Measurements from ENCODE around the gene B3GNT9.
A peak's percentile ranks its signal among the peaks of the same experiment; 100 is the strongest.
"Not testable (repeated sequence)": the region's sequence is repeated elsewhere in the genome, so short reads cannot be mapped to it uniquely, and the experiment has no call there.

The B3GNT9 gene

DNA sequence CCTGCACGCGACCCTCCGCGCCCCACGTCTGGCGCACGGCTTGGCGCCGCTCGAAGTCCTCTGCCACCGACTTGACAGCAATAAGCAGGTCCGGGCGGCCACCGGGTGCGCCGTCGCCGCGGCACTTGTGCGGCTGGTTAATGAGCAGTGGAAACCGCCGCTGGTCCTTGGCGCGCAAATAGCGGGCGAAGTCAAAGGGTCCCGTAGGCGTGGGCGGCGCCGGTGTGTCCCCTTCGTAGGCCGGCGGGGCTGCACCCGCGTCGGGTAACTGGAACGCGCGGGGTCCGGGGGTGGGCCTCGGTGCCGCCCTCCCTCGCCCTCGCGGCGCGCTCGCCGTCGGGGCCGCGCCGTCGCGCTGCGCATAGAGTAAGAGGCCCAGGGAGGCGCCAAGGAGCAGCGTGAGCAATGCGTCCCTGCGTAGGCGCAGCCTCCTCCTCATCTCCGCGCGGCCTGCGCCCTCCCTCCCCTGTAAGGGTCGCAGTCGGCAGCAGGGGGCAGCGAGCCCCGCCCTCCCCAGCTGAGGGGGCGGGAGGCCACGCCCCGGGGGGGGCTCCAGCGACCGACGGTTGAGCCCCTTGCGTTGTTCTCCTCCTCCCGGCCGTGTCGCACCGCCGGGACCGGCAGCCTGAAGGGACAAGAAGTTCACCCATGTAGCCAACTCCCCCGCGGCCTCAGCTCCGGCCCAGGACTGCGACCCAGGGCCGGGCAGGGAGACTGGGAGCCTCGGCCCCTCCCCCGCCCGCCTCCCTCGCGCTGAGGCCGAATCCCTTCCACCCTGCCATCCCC is 558 bp downstream of the B3GNT9 start:
- DNase-seq, result peak; percentile 56

DNA sequence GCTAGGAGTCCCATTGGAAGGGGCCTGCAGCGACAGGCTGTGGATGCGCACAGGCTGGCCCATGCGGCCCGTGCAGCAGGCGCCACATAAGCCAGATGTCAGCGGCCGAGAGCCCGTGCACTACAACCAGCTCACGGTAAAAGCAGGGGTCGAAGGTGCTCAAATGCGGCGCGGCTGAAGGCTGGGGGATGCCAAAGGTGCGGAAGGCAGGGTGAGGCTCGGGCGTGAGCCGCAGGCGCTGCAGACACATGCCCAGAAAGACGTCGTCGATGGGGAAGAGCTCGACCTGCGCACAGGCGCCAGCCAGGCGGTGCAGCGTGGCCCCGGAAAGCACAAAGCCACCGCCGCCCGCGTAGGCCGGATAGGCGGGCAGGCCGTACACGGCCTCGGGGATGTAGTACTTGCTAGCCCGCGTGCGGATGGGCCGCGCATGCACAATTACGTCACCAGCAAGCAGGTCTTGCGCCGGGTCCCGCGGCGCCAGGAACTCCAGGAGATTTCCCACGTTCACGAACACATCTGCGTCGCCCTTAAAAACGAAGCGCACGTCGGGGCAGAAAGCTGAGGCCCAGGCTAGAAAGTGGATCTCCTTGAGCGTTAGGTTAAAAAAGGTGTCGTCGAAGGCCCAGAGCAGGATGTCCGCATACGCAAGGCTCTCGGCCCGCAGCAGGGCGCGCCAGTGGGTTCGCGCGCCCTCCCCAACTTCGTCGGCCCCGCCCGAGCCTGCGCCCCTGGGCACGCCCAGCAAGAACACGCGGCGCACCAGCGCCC is 1.3 kb downstream of the B3GNT9 start:
- DNase-seq, result no peak

DNA sequence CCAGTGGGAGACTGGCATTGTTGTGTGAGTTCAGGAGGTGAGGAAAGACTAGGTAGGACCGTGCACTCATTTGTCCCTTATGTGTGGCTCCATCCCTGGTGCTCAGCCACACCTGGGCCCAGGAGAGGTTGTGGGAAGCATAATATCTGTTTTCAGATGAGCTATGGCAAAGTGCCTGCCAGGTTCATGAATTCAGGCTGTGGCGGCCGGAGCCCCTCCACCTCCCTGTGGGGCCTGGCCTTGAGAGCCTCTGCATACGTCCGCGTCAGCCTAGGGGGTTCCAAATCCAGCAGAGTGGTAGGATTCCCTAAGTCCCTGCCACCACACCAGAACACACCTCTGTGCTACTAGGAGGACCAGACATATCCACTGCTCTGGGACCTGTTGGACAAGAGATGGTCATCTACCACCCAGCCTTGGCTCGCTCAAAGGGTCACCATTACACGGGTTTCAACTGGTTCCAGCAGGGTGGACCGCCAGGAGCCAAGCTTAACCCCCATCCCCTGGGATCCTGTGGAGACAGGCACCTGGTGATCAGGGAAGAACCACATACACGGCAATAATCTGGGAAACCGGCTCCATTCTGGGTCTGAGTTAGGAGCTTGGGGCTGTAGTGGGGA is 2.0 kb downstream of the B3GNT9 start:
- no peak for DNase-seq

DNA sequence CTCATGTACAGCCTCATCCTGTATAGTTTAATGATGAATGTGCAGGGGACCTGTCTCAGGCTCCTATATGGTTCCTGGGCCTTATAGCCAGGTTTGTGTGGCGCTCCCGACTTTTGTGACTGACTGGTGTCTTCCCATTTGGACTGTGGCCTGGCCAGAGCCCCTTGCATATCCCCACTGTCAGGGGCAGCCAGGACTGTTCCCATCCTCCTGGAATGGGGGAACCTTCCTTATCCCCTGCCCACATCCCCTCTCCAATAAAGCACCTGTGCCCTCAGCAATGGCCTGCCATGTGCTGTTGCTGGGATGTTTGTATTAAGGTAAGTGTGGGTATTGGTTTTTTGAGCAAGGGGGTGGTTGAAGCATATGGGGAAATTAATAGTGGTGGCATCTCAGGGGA is 2.6 kb downstream of the B3GNT9 start:
- no peak for DNase-seq

DNA sequence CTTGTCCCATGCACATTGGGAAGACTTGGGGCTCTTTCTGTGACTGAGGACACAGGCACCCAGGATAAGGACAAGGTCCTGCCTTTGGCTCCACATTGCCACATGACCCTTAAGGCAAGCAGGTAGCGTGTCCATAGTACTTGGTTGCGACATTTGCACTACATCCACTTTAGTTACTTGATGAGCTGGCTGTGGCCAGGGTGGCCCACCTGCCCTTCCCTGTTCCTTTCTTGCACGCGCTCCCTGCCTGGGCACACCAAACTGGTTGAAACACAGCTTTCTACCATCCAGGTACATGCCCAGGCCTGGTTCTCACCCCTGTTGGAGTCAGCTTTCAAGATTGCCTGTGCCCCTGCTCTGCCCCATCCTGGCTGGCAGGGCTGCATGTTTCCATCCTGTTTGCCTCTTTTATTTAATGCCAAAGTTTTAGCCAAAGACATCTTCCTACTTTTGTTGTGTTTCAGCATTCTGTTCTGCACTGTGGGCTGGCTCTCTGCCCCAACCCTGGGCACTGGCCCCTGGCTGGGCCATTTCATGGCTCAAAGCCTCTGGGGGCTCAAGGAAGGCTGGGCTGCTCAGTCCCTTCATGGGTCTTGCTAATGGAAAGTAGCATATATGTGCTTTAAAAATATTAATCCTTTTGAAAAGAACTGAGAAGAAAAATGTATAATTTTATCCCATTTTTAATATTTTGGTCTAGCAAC is 3.2 kb downstream of the B3GNT9 start:
- no peak for DNase-seq

DNA sequence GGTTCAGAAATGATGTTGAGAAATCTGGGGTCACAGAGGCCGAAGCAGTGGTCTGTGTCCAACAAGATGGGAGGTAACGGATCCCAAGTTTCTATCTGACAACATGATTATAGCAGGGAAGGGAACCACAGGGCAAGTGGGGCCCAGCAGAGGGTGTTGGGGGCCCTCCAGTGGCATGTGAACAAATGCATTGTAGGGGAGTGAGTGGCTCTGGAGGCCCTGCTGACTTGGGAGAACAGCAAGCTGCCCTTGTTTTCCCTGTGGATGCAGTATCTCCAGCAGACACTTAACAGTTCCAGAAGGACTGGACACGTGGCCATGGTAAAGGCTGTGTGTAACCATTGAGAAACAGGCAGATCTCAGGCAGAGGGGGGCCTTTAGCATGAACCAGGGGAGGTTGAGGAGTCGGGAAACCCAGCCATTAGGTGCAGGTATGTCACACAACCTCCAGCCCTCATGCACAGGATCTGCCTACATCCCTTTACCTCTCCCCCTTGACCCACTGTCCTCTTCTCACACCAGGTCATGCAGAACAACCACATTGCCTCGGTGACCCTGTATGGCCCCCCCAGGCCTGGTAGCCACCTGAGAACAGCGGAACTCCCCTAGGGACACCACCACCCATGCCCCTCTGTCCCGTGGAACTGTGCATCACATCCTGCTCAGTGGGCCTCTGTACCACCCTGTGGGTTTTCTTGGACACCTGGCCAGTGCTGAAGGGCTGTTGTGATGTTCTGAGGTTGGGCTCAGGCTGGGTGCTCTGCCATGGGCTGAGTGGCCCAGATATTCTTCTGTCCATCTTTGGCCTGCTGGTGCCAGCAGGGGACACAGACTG is 4.1 kb downstream of the B3GNT9 start:
- DNase-seq, result no peak

DNA sequence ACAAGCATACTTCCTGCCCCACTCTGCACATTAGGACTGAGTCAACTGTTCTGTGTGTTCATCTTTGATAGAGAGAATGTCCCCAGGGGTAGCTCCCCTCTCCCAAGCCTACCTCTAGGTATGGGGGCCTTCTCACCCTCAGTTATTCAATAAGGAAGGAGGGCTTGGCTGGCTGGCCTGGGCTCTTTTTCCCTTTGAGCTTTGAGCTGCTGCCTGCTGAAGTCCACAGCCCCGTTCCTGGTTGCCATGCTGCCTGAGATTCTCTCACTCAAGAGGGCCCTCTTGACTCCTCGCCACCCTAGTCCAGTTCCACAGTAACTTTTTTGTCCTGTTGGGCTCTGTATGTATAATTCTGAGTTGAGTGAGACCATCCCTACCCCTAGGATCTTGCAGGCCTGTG is 5.1 kb downstream of the B3GNT9 start:
- DNase-seq, result no peak

DNA sequence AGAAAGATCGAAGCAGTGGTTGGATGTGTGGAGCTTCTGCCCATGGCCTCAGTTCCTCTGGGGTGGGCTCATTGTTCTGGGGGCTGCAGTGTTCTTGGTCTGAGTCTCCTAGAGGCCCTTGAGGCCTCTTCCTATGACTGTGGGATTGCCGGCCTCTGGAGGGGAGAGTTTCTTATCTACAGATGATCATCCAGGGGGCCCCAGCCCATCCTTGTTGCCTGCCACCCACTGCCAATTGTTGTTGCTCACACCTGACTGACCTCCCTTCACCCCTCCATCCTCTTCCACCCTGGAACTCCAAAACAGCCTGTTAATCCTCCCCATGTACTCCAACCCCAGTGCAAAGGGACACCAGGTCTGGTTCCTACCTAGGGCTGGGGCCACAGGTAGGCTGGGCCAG is 5.9 kb downstream of the B3GNT9 start:
- DNase-seq, result no peak

DNA sequence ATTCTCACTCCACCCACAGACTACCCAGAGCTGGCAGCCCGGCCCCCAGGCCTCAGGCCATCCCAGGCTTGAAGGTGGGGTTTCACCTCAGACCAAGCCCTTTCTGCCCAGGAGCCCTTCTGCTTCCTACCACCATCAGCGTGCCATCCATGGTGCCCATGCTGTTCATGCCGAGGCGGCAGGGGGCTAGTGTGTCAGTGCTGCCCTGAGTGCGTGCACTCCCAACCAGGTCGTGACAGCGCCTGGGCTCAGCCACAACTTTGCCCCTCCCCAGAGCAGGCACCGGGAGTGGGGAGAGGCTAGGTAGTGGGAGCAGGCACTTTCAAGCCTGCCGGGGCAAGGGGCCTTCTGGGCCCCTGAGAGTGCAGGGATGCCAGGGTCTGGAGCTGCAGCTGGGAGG is 8.5 kb downstream of the B3GNT9 start:
- DNase-seq, result no peak

DNA sequence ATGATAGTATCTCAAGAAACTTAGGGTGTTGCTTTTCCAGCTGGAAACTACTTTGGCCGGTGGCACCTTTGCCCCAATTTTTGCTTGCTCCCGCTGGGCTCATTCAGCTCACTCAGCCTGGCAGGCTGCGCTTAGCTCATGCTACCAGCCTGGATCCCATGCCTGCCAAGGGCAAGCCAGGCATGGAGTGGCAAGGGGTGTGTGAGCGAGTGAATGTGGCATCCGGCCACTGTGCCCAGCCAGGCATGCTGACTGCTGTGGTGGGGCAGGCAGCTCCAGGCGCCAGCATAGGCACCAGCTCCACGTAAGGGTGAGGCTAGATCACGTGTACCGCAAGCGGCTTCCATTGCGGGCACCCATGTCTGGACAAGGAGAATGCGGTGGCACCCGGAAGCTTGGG is 9.4 kb downstream of the B3GNT9 start:
- no peak for DNase-seq

DNA sequence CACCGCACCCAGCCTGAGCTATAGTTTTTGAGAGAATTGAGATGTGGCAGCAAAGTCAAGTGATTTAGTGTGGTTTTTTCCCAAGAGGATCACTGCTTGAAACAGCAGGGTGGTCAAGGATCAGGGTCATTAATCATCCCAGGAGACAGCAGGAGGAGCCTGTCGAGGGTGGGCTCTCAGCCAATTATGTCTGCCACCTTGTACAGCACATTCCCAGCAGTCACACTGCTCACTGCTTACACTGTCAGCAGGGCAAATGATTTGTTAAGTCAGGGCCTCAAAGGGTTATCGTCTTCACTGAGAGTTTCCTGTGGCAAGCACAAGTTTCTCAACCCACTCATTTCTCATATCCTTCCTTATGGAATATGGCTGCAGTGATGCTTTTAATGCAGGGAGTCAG is 13.2 kb downstream of the B3GNT9 start:
- no peak for DNase-seq

DNA sequence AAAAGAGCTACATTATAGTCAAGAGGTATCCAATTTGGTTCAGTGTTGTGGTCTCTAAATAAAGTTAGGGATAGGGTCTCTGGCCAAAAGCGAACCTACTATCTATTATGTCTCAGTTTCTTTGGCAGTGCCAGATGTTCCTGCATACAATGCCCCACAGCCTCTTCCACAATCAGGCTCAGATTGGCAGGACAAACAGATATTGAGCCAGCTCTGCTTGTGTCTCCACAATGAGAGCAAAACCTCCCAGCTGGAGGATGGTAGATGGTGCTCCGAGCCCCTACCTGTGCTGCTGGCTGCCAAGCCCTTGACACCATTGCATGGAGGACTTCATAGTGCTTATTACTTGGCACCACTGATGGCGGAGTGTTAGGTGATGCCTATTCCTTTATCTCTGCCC is 21.4 kb downstream of the B3GNT9 start:
- no peak for DNase-seq

DNA sequence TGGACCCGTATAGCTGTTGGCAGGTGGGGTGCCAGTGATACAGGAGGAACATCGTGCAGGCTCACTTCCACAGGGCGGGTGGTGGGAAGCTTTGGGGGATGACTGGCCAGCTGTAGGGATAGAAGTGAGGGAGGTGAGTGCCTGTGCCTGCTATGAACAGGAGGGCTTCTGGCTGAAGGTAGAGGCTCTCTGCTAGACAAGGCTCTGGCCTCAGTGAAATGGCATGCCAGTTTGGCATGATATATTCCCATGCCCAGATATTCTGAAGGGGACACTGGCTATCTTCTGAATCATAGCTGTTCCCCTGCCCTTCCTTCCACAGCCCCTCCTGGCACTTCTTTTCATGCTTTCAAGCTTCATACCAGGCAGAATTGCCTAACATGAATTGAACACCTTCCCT is 21.9 kb downstream of the B3GNT9 start:
- no peak for DNase-seq

DNA sequence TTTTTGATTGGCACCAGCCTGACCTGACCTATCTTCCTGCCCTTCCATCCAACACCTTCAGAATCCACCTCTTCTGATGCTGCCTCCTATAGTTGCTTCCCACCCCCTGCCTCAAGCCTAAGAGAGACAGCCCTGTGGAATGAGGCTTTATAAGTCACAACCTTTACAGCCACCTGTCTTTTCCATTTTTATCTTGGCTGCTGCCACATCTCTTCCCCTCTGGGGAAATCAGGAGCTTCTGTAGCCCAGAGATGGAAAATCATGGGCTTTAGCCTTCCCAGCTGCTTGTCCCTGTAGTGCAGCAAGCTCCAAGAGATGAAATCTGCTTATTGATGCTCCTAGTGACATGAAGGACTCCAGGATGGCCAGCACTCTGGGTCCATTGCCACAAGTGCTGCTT is 22.4 kb downstream of the B3GNT9 start:
- DNase-seq, result no peak

DNA sequence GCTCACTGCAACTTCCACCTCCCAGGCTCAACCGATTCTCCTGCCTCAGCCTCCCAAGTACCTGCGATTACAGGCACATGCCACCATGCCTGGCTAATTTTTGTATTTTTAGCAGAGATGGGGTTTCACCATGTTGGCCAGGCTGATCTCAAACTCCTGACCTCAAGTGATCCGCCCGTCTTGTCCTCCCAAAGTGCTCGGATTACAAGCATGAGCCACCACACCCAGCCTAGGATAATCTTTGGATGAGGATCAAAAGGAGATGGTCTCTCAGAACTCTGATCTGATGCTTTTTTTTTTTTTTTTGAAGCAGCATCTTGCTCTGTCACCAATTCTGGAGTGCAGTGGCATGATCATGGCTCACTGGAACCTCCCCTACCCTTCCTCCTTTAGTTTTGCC is 28.0 kb downstream of the B3GNT9 start:
- DNase-seq, result not testable (repeated sequence)

DNA sequence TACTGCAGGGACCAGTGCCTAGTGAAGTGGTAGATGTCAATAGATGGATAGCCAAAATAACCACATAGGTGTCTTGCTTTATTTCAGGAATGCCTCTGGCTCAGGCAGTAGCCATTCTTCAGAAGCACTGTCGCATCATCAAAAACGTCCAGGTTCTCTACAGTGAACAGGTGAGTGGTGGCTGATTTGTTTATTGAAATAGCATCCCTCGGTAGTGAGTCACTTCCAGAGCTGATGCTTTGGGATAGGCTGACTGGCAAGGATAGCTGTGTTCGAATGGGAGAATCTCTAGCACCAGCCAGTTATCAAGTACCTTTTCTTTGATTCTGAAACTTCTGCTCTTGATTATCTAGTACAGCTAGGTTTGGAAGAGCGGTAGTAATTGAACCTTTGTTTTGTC is 30.8 kb downstream of the B3GNT9 start:
- DNase-seq, result no peak

DNA sequence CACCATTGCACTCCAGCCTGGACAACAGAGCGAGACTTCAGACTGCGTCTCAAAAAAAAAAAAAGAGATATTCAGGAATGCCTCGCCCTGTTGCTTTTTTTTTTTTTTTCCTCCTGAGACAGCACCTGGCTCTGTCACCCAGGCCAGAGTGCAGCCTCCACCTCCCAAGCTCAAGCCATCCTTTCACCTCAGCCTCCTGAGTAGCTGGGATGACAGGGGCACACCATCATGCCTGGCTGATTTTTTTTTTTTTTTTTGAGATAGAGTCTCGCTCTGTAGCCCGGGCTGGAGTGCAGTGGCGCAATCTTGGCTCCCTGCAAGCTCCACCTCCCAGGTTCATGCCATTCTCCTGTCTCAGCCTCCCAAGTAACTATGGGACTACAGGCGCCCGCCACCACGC is 33.1 kb downstream of the B3GNT9 start:
- DNase-seq, result no peak

DNA sequence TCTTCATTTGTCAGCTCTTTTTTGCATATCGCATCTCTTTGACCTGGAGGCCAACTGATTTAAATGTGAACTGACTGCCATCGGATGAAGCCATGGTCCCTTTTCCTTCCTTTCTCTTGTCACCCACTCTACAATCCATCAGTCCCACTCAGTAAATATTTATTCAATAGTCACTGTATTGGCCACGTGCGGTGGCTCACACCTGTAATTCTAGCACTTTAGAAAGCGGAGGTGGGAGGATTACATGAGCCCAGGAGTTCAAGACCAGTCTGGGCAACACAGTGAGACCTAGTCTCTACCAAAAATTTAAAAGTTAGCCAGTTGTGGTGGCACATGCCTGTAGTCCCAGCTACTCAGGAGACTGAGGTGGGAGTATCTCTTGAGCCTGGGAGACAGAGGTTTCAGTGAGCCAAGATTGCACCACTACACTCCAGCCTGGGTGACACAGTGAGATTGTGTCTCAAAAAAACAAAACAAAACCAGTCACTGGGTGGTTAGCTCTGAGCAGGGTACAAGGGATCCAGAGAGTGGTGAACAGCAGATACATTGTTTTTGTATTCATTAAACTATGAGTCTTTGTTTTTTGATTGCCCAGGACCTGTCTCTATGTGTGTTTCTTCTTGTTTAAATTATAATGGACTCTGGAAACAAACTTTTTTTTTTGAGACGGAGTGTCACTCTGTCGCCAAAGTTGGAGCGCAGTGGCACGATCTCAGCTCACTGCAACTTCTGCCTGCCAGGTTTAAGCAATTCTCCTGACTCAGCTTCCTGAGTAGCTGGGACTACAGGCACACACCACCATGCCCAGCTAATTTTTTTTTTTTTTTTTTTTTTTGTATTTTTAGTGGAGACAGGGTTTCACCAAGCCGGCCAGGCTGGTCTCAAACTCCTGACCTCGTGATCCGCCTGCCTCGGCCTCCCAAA is 34.1 kb downstream of the B3GNT9 start:
- no peak for DNase-seq

DNA sequence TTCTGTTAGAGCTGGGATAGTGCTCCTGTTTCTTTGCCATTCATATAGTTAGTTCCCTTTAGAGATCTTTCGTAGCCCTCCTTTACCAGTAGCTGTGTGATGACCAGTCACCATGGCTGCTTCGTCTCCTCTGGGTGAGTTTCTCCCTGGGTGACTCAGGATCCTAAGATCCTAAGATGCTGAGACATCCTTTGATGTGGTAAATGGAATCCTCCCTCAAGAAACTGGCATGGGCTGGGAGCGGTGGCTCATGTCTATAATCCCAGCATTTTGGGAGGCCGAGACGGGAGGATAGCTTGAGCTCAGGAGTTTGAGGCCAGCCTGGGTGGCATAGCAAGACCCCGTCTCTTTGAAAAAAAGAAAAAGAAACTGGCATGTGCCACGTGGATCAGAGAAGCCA is 35.2 kb downstream of the B3GNT9 start:
- DNase-seq, result peak; percentile 89

DNA sequence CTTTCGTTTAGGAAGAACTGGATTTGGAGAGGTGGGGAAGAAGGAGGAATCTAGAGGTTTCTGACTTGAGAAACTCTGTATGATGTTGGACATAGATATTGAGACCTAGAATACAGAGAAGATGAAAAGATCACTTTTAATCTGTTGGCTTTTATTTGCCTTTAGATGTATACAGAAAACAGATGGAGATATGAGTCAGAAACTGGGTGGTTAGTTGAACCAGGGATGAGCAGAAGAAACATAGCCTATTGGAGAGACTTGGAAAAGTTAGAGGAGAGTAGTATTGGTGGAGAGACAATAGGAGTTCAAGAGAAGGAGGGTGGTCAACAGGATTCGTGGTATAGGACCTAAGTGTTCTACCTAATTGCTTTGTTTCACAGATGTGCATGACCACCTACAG is 36.0 kb downstream of the B3GNT9 start:
- no peak for DNase-seq
